GM12878 (cell line): ENCODE measurements around the gene MYOCD.

Source experiments
- CEBPB ChIP-seq, 2 experiments: fragments of 150-350 bp in 1 of 2; IDR thresholded peaks; 2 replicates each; pipeline ENCODE4 v1.6.1; 2012 to 2014; ENCODE audit warnings: low read depth in 2 of 2, low read length in 2 of 2, borderline replicate concordance in 1 of 2, inconsistent platforms in 1 of 2
- EZH2 ChIP-seq: IDR thresholded peaks from 2 replicates; pipeline ENCODE4 v1.6.1; 2012; ENCODE audit warnings: low read depth, mild to moderate bottlenecking, control low read depth, inconsistent platforms, low read length, borderline replicate concordance; ENCODE audit not compliant: control insufficient read depth
- HDAC6 ChIP-seq: fragments of 200-600 bp; sonication (generic); IDR thresholded peaks from one replicate; pipeline ENCODE4 v1.8.0; 2017; ENCODE audit warnings: antibody characterized with exemption; ENCODE audit not compliant: unreplicated experiment
- KLF5 ChIP-seq: fragments of 450-650 bp; IDR thresholded peaks from 2 replicates; pipeline ENCODE4 v1.6.1; 2014; ENCODE audit warnings: mild to moderate bottlenecking; ENCODE audit not compliant: partially characterized antibody
- NFIC ChIP-seq: IDR thresholded peaks from 2 replicates; pipeline ENCODE4 v1.6.1; 2012; ENCODE audit warnings: low read depth, mild to moderate bottlenecking, inconsistent platforms, low read length, moderate library complexity
- NR2F1 ChIP-seq: fragments of 450-650 bp; conservative IDR thresholded peaks from 2 replicates; pipeline ENCODE4 v1.6.1; 2017; ENCODE audit warnings: mild to moderate bottlenecking
- POLR2A ChIP-seq: IDR thresholded peaks from 2 replicates; pipeline ENCODE4 v1.6.1; 2011; ENCODE audit warnings: low read depth, mild to moderate bottlenecking, low read length
- RBBP5 ChIP-seq: fragments of 200-600 bp; sonication (generic); conservative IDR thresholded peaks from 2 replicates; pipeline ENCODE4 v1.6.1; 2016
- RELA ChIP-seq: fragments of 450-650 bp; IDR thresholded peaks from 2 replicates; pipeline ENCODE4 v1.8.0; 2014; ENCODE audit warnings: borderline replicate concordance; ENCODE audit not compliant: partially characterized antibody
- SRF ChIP-seq, 2 experiments: IDR thresholded peaks; 2 replicates each; pipeline ENCODE4 v1.6.1; 2011; ENCODE audit warnings: low read depth in 2 of 2, low read length in 2 of 2, mild to moderate bottlenecking in 1 of 2, moderate library complexity in 1 of 2
- SUPT20H ChIP-seq: IDR thresholded peaks from 2 replicates; pipeline ENCODE4 v1.6.1; 2011; ENCODE audit warnings: low read depth, mild to moderate bottlenecking, low read length, moderate library complexity, borderline replicate concordance; ENCODE audit not compliant: control insufficient read depth
- YY1 ChIP-seq: IDR thresholded peaks from 2 replicates; pipeline ENCODE4 v1.6.1; 2011; ENCODE audit warnings: low read depth, mild to moderate bottlenecking, low read length
- TF ChIP-seq, protein P1 (sequence below), 3 experiments: IDR thresholded peaks in 2 of 3; conservative IDR thresholded peaks in 1 of 3; 2 replicates each; pipeline ENCODE4 v1.5.1; 2011; ENCODE audit warnings: low read depth in 3 of 3, low read length in 3 of 3, mild to moderate bottlenecking in 3 of 3, control low read depth in 2 of 3, moderate library complexity in 2 of 3, inconsistent platforms in 1 of 3, mixed read lengths in 1 of 3; ENCODE audit not compliant: control insufficient read depth in 2 of 3, insufficient read depth in 1 of 3; ENCODE audit errors: extremely low read depth in 1 of 3

GRCh38 chr17:12634789-12635414 lies 30.8 kb upstream of the MYOCD start:
- TF ChIP-seq NFIC: no peak
- TF ChIP-seq, protein P1, sequence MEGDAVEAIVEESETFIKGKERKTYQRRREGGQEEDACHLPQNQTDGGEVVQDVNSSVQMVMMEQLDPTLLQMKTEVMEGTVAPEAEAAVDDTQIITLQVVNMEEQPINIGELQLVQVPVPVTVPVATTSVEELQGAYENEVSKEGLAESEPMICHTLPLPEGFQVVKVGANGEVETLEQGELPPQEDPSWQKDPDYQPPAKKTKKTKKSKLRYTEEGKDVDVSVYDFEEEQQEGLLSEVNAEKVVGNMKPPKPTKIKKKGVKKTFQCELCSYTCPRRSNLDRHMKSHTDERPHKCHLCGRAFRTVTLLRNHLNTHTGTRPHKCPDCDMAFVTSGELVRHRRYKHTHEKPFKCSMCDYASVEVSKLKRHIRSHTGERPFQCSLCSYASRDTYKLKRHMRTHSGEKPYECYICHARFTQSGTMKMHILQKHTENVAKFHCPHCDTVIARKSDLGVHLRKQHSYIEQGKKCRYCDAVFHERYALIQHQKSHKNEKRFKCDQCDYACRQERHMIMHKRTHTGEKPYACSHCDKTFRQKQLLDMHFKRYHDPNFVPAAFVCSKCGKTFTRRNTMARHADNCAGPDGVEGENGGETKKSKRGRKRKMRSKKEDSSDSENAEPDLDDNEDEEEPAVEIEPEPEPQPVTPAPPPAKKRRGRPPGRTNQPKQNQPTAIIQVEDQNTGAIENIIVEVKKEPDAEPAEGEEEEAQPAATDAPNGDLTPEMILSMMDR (IDR thresholded peaks at IDR 0.05 in 2 of 3, conservative IDR thresholded peaks at IDR 0.05 in 1 of 3; ENCODE audit: control insufficient read depth in 2 of 3, extremely low read depth in 1 of 3, insufficient read depth in 1 of 3, low read depth in 3 of 3, low read length in 3 of 3): no peak
- no peak for TF ChIP-seq SUPT20H
- no peak for TF ChIP-seq CEBPB (IDR thresholded peaks at IDR 0.05; ENCODE audit: borderline replicate concordance in 1 of 2, low read depth in 2 of 2, low read length in 2 of 2)
- TF ChIP-seq KLF5: no peak
- no peak for TF ChIP-seq NR2F1
- TF ChIP-seq EZH2: no peak
- no peak for TF ChIP-seq POLR2A
- TF ChIP-seq YY1: no peak
- TF ChIP-seq SRF (IDR thresholded peaks at IDR 0.05; ENCODE audit: low read depth in 2 of 2, low read length in 2 of 2): no peak
- TF ChIP-seq HDAC6: no peak
- TF ChIP-seq RELA: no peak
- no peak for TF ChIP-seq RBBP5
